Hepatocyte (in vitro differentiated cells): ENCODE measurements around the gene SCFD2.

ENCODE experiments used
- EZH2 ChIP-seq: fragments of 200-600 bp; sonication (generic); IDR thresholded peaks from 2 replicates; pipeline ENCODE4 v1.6.1; 2016; ENCODE audit warnings: antibody characterized with exemption, mild to moderate bottlenecking, borderline replicate concordance
- EZH2phosphoT487 ChIP-seq: fragments of 200-600 bp; sonication (generic); IDR thresholded peaks from one replicate; pipeline ENCODE4 v1.6.1; 2018; ENCODE audit warnings: antibody characterized with exemption, mild to moderate bottlenecking, low read depth, moderate library complexity; ENCODE audit not compliant: unreplicated experiment, severe bottlenecking
- TF ChIP-seq, protein P1 (sequence below): fragments of 200-600 bp; sonication (generic); IDR thresholded peaks from 2 replicates; pipeline ENCODE4 v1.5.1; 2016; ENCODE audit warnings: antibody characterized with exemption, mild to moderate bottlenecking; ENCODE audit not compliant: poor library complexity

- TF ChIP-seq, protein P1, sequence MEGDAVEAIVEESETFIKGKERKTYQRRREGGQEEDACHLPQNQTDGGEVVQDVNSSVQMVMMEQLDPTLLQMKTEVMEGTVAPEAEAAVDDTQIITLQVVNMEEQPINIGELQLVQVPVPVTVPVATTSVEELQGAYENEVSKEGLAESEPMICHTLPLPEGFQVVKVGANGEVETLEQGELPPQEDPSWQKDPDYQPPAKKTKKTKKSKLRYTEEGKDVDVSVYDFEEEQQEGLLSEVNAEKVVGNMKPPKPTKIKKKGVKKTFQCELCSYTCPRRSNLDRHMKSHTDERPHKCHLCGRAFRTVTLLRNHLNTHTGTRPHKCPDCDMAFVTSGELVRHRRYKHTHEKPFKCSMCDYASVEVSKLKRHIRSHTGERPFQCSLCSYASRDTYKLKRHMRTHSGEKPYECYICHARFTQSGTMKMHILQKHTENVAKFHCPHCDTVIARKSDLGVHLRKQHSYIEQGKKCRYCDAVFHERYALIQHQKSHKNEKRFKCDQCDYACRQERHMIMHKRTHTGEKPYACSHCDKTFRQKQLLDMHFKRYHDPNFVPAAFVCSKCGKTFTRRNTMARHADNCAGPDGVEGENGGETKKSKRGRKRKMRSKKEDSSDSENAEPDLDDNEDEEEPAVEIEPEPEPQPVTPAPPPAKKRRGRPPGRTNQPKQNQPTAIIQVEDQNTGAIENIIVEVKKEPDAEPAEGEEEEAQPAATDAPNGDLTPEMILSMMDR: no peak
- TF ChIP-seq EZH2 (no peak), EZH2phosphoT487 (no peak)
Measured at GRCh38 chr4:53123171-53123570, 242.7 kb downstream of the SCFD2 start.
